Rectal smooth muscle tissue (tissue), 1 donor: ENCODE results near the gene CNOT2.

ENCODE experiments used
- H3K27ac ChIP-seq: one replicate; pipeline ENCODE4 v1.7.0; 2013; ENCODE audit warnings: low read depth, low read length, inconsistent platforms
- H3K27me3 ChIP-seq: one replicate; pipeline ENCODE4 v1.7.0; 2013; ENCODE audit warnings: low read length; ENCODE audit not compliant: control insufficient read depth, insufficient read depth
- H3K36me3 ChIP-seq: one replicate; pipeline ENCODE4 v1.7.0; 2013; ENCODE audit warnings: low read length; ENCODE audit not compliant: control insufficient read depth, insufficient read depth
- H3K4me1 ChIP-seq: one replicate; pipeline ENCODE4 v1.7.0; 2013; ENCODE audit warnings: low read length; ENCODE audit not compliant: control insufficient read depth, insufficient read depth
- H3K4me3 ChIP-seq: one replicate; pipeline ENCODE4 v1.7.0; 2013; ENCODE audit warnings: low read length
- H3K9ac ChIP-seq: one replicate; pipeline ENCODE4 v1.7.0; 2013; ENCODE audit warnings: low read length

CNOT2 gene

DNA sequence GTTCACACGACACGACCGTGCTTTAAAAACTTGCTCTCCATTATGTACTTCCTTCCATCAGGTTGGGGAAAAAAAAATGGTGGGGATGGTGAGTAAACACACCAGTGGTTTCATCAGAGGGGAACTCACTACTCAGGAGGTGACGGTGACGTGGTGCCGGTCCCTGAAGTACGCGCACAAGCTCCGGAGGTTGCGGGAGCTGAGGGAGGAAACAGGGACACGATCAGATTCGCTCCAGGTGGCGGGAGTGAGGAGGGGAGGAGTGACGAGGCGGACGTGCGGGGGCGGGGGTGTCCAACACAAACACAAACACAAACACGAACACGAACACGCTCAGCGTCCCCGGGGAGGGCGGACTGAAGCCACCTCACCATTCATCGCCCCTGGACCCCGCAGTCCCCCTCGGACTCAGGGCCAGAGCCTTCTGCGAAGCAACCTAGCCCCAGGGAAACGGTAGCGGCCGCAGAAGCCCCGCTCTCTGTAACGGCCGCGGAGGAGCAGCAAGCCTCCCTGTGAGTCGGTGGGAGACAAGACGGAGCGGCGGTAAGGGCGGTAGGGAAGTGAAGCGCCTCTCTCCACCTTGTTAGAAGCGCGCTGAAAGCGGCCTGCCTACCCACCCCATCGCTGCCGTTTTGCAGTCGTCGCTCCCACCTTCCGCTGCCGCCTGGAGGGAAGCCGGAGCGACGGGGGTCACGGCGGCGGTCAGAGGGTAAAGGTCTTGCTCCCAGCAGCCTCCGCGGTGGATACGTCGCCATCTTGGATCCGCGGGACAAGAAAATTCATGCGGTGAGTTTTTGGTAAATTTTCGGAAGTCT is at the start of gene CNOT2:
TSS of gene CNOT2 (plus strand) at position 739 of the 815 bp plus-strand sequence. CDS start 34,794 bp downstream, outside the sequence.
- Histone ChIP-seq H3K36me3 (no peaks in the 10 kb centered on the region), H3K4me3 (peak within 1 kb of the TSS; percentile 99), H3K27me3 (no peaks in the 10 kb centered on the region), H3K4me1 (peaks cover 23% of the 10 kb centered on the region), H3K27ac (peak within 1 kb of the TSS; percentile 96), H3K9ac (peak within 1 kb of the TSS; percentile 93)

GRCh38 chr12:70194076-70194475 is 49.2 kb upstream of the CNOT2 start:
- H3K9ac ChIP-seq: no peak overlapping the region
- H3K4me3 ChIP-seq: no peak overlapping the region
- no peaks in the 10 kb centered on the region for H3K4me1 ChIP-seq
- no peaks in the 10 kb centered on the region for H3K27me3 ChIP-seq
- no peaks in the 10 kb centered on the region for H3K36me3 ChIP-seq
- no peak overlapping the region for H3K27ac ChIP-seq

DNA sequence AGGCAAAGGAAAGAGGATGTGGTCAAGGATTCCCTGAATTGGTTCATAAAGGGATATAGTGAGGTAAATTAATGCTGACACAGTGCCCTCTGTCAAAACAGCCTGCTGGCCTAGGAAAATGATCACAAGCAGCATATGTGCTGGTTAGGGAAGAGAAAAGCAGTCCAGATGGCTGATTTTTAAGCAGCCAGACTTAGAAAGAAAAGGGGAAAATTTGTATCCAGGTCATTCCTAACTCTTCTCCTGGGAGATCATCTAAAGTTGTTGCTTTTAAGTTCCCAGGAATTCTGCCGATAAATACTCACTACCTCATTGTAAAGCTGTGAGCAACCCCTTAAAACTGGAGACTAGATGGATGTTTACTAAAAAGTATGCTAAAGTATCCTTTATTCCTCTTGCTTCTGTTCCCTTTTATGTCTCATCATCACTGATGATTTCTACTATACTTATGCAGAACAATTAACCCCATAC is 46.4 kb upstream of the CNOT2 start:
- Histone ChIP-seq H3K4me3 (no peak overlapping the region), H3K9ac (no peak overlapping the region), H3K27me3 (no peaks in the 10 kb centered on the region), H3K27ac (no peak overlapping the region), H3K4me1 (no peaks in the 10 kb centered on the region), H3K36me3 (no peaks in the 10 kb centered on the region)

GRCh38 chr12:70197345-70197744 is 45.9 kb upstream of the CNOT2 start:
- H3K9ac ChIP-seq: no peak overlapping the region
- no peak overlapping the region for H3K27ac ChIP-seq
- H3K4me3 ChIP-seq: no peak overlapping the region
- H3K4me1 ChIP-seq: no peaks in the 10 kb centered on the region
- H3K27me3 ChIP-seq: no peaks in the 10 kb centered on the region
- no peaks in the 10 kb centered on the region for H3K36me3 ChIP-seq

GRCh38 chr12:70213707-70214106 is 29.5 kb upstream of the CNOT2 start:
- Histone ChIP-seq H3K4me3 (no peak overlapping the region), H3K9ac (no peak overlapping the region), H3K27ac (no peak overlapping the region), H3K4me1 (no peaks in the 10 kb centered on the region), H3K27me3 (no peaks in the 10 kb centered on the region), H3K36me3 (no peaks in the 10 kb centered on the region)

DNA sequence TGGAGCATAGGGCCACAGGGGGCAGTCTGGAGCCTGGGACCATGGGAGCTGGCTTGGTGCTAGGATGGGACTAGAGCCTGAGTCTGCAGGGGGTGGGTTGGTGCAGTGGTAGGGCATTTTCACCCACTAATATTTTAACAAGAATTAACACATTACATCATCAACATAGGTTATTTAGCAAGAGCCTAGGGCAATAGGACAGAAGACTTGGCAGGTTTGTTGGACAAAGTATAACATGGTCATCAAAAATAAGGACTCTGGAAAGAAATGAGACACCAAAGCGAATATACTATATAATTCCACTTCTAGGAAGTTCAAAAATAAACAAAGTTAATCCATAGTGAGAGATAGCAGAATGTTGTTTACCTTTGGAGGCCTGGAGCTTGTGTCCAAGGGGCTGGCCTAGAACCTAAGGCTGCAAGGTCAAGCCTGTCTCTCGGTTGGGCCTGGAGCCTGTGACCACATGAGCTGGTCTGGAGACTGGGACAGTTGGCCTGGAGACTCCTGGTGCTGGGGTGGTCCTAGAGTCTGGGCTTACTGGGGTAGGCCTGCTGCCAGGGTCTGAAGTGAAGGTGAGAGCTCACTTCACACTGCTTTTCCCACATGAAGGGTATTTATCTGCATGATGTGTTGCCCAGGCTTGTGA is 28.1 kb upstream of the CNOT2 start:
- Histone ChIP-seq H3K4me1 (no peaks in the 10 kb centered on the region), H3K9ac (no peak overlapping the region), H3K36me3 (no peaks in the 10 kb centered on the region), H3K4me3 (no peak overlapping the region), H3K27me3 (no peaks in the 10 kb centered on the region), H3K27ac (no peak overlapping the region)

- no peaks in the 10 kb centered on the region for H3K36me3 ChIP-seq
- no peak overlapping the region for H3K4me3 ChIP-seq
- no peaks in the 10 kb centered on the region for H3K4me1 ChIP-seq
- H3K9ac ChIP-seq: no peak overlapping the region
- H3K27ac ChIP-seq: no peak overlapping the region
- H3K27me3 ChIP-seq: no peaks in the 10 kb centered on the region
Observed at GRCh38 chr12:70217416-70217815, 25.8 kb upstream of the CNOT2 start.

- Histone ChIP-seq H3K36me3 (no peaks in the 10 kb centered on the region), H3K27me3 (no peaks in the 10 kb centered on the region)
Observed at GRCh38 chr12:70221626-70222025, 21.6 kb upstream of the CNOT2 start.

DNA sequence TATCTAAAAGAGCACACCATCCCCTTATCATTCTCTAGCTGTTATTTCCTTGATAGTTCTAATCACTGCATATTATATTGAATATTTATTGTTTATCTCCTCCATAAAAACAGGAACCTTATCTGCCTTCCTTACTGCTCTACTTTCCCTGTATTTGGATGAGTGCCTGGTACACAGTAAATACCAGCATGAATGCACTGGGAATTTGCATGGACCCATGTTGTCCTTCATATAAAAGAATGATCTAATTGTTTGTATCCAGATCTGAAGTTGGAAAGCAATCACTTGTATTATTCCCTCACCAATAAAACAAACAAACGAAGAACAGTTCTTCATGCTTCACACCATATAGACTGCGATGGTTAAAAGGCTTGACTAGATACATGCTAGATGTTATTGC is 15.3 kb upstream of the CNOT2 start:
- Histone ChIP-seq H3K9ac (no peak overlapping the region), H3K27ac (no peak overlapping the region), H3K27me3 (no peaks in the 10 kb centered on the region), H3K36me3 (no peaks in the 10 kb centered on the region), H3K4me3 (no peak overlapping the region), H3K4me1 (no peaks in the 10 kb centered on the region)

More at GRCh38 chr12:70221626-70222025, 21.6 kb upstream of the CNOT2 start:
- Histone ChIP-seq H3K4me1 (no peaks in the 10 kb centered on the region), H3K27ac (no peak overlapping the region), H3K4me3 (no peak overlapping the region), H3K9ac (no peak overlapping the region)

GRCh38 chr12:70230934-70231606 is 12.2 kb upstream of the CNOT2 start:
- Histone ChIP-seq H3K4me3 (no peak overlapping the region), H3K4me1 (no peaks in the 10 kb centered on the region), H3K36me3 (no peaks in the 10 kb centered on the region), H3K9ac (no peak overlapping the region), H3K27ac (no peak overlapping the region), H3K27me3 (no peaks in the 10 kb centered on the region)

DNA sequence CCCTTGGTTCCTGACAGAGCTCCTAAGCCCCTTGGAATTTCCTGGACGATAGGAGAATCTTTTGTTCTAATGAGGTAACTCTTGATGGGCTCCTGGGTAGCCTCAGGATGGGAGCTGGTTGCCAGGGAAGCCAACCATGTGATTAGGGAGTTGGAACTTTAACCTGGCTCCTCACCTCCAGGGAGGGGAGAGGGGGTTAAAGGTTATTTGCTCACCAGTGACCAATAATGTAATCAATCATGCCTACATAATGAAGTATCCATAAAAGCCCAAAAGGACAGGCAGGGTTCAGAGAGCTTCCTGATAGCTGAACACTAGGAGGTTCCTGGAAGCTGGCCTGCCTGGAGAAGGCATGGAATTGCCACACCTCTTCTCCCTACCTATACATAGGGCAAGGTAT is 6.2 kb upstream of the CNOT2 start:
- no peak overlapping the region for H3K4me3 ChIP-seq
- no peaks in the 10 kb centered on the region for H3K36me3 ChIP-seq
- no peak overlapping the region for H3K9ac ChIP-seq
- H3K27ac ChIP-seq: no peak overlapping the region
- H3K27me3 ChIP-seq: no peaks in the 10 kb centered on the region
- peaks cover 3% of the 10 kb centered on the region for H3K4me1 ChIP-seq

DNA sequence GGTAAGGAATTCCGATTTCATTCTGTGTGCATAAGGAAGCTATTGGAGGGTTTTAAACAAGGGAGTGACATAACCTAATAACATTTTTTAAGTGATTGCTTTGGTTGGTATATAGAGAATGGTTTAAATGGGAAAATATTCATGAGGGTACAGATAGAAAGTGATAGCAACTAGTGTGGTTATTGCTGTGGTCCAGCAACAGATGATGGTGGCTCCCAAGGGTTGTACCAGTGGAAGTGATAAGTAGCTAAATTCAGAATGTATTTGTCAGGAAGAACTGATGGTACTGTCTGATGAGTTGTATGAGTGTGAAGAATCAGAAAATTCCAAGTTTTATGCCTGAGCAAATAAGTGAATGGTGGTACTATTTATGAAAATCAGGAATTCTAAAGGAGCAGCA is 2.6 kb upstream of the CNOT2 start:
- H3K4me3 ChIP-seq: no peak overlapping the region
- no peaks in the 10 kb centered on the region for H3K36me3 ChIP-seq
- H3K9ac ChIP-seq: no peak overlapping the region
- H3K27ac ChIP-seq: no peak overlapping the region
- no peaks in the 10 kb centered on the region for H3K27me3 ChIP-seq
- H3K4me1 ChIP-seq: peaks cover 16% of the 10 kb centered on the region
